ENCODE measurements around the gene GPR61. TPM values are rescaled to one million over a fixed set of nuclear protein-coding genes. Genes with fewer than 3 reads are reported as not detected.
A peak's percentile ranks its signal among the peaks of the same experiment; 100 is the strongest.

Gene GPR61
- total RNA-seq, 2 experiments from 2014 or later = 0.34 TPM; not detected in 1

DNA sequence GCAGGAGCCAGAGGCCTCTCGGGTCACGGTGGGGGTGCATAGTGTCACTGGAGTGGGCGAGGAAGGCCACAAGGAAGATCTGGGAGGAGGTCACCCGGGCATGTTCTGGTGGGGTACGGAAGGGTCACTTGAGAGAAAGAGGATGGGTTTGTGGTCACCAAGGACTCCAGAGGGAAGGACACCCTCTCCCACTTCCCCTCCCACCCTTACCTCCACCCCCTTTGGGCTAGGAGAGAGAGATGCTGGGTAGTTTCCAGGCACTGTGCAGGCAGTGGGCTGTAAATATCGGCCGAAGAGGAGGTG is 30.8 kb upstream of the GPR61 start:
- POLR2A ChIA-PET = interaction anchor here (0.9 to 1.6 kb wide), 2 partner anchors 11 to 12 kb away, joined by 3 to 5 read pairs; no protein-coding TSS in a partner anchor
- CTCF ChIA-PET = interaction anchor here (0.6 to 26.9 kb wide), 6 partner anchors 2 to 263 kb away, joined by 3 to 864 read pairs (median 179); partner anchors contain the start of genes AMIGO1, CYB561D1 and GPR61
- H3K27me3 Mint-ChIP-seq = no peaks in the 10 kb centered on the region
- H3K4me1 Mint-ChIP-seq = peaks cover 64% of the 10 kb centered on the region
- H3K9me3 Mint-ChIP-seq (ENCODE audit: low read depth) = no peaks in the 10 kb centered on the region
- DNase-seq = no peak
- peak overlapping the region; percentile 77 for H3K4me3 Mint-ChIP-seq
- peaks cover 14% of the 10 kb centered on the region for H3K36me3 Mint-ChIP-seq (ENCODE audit: low read depth)
- intact Hi-C loops (cut with DNase I, micrococcal nuclease) = loop anchor here in 1 of 2 experiments (1.0 to 5.0 kb wide), 3 partner anchors 15 to 547 kb away; partner anchors contain the start of genes ATXN7L2, CLCC1 and CYB561D1
- peak overlapping the region; percentile 59 for H3K27ac Mint-ChIP-seq
- ATAC-seq = no peak

DNA sequence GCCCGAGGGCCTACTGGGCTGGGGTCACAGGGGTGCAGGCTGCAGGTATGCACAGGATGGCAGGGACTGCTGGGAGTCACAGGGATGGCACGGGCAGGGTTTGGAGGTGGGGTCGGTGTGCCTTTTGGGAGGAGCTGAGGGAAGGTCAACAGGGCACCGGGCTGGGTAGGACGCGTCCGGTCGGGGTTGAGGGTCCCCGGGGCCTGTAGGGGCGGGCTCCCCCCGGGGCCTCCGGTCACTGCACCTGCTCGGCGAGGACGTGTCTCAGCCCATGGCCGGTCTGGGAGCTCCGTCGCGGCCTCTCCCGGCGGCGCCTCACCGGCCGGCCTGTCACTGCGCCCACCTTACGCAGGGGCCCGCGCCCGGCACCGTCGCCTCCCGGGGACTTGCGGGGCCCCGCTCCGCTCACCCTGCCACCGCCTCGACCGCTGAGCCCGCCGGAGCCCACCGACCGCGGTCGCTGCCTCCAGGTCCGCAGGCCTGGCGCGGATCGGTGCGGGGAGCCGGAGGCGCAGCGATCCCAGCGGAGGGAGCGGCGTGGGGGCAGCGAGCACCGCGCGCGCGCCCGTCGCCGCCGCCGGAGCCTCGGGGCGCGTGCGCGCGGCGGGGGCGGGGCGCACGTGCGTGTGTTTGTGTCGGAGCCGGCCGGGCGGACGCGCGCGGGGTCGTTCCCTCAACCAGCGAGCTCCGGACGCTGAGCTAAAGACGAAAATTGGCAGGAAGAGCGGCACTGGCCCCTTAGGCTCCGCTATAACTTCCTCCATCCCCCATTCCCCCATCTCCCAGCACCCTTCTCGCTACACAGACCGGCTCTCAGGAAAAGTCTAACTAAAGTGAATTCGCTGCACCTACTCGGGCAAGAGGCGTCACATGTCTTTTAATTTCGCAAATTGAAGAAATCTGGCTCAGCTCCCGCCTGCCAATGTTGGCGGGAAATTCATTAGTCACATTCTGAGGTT is 30.2 kb upstream of the GPR61 start, which contains the start of gene AMIGO1:
AMIGO1 (minus strand) TSS at position 552 of the 959 bp plus-strand sequence. CDS start 815 bp downstream, outside the sequence.
- H3K4me3 Mint-ChIP-seq = peak within 1 kb of the TSS; percentile 77
- H3K36me3 Mint-ChIP-seq (ENCODE audit: low read depth) = peaks cover 14% of the 10 kb centered on the region
- ChIA-PET CTCF (interaction anchor here (0.6 to 26.9 kb wide), 9 partner anchors 10 to 475 kb away, joined by 3 to 864 read pairs (median 3); partner anchors contain the start of genes AHCYL1, ATXN7L2, CYB561D1 and GPR61), POLR2A (interaction anchor here (0.8 to 1.6 kb wide), 3 partner anchors 11 to 111 kb away, joined by 3 to 5 read pairs (median 3); no protein-coding TSS in a partner anchor)
- peak; percentile 56 for ATAC-seq
- intact Hi-C loops (cut with DNase I, micrococcal nuclease) = loop anchor here in 1 of 2 experiments (1.0 to 5.0 kb wide), 3 partner anchors 15 to 547 kb away; partner anchors contain the start of genes ATXN7L2, CLCC1 and CYB561D1
- no peaks in the 10 kb centered on the region for H3K27me3 Mint-ChIP-seq
- peaks cover 59% of the 10 kb centered on the region for H3K4me1 Mint-ChIP-seq
- H3K27ac Mint-ChIP-seq = peak within 1 kb of the TSS; percentile 76
- DNase-seq = peak; percentile 73
- H3K9me3 Mint-ChIP-seq (ENCODE audit: low read depth) = no peaks in the 10 kb centered on the region

DNA sequence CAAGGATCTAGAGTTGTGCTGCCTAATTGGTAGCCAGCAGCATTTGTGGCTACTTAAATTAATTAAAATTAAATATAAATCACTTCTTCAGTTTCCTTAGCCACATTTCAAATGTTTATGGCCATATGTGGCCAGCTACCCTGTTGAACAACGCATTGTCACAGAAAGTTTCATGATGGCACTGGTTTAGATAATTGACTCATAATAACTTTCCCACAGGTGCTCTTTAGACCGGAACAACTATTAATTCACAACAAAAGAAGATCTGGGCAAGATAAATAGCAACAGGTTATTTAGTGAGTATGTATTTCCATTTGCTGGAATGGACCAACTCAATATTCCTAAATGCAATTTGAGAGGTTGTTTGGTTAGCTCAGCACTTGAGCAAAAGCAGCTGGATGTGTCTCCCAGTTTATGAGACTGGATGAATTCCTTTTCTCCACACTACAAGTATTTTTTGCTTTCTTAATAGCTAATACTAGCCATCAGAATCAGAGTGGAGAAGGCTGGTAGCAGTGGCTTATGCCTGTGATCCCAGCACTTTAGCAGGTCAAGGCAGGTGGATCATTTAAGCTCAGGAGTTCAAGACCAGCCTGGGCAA is 26.5 kb upstream of the GPR61 start:
- POLR2A ChIA-PET = no interaction called here
- no peak overlapping the region for H3K4me3 Mint-ChIP-seq
- DNase-seq (no peak), ATAC-seq (no peak)
- H3K36me3 Mint-ChIP-seq (ENCODE audit: low read depth) = peaks cover 5% of the 10 kb centered on the region
- no peaks in the 10 kb centered on the region for H3K9me3 Mint-ChIP-seq (ENCODE audit: low read depth)
- no peaks in the 10 kb centered on the region for H3K27me3 Mint-ChIP-seq
- CTCF ChIA-PET = interaction anchor here (0.8 to 26.9 kb wide), 4 partner anchors 14 to 413 kb away, joined by 3 to 864 read pairs (median 178); partner anchors contain the start of genes CYB561D1 and GPR61
- peaks cover 29% of the 10 kb centered on the region for H3K4me1 Mint-ChIP-seq
- no peak overlapping the region for H3K27ac Mint-ChIP-seq
- intact Hi-C loops (cut with DNase I, micrococcal nuclease) = no loop called here

DNA sequence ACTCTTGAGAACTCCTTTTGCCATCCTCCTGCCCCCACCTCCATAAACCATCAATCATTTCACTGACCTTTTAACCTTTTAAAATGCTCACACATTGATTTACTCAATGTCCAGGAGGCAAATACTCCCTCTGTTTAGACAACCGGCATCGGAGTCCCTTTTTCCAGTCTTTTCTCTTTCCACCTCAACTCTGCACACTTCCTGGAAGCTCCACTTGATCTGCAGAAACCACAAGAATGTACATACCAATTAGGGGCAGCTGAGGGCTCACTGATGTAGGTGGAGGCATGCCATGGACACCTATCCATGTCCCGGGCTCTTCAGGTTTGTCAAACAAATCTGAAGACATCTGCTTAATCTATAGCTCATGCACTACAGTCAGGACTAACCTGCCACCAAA is 24.8 kb upstream of the GPR61 start:
- ChIA-PET POLR2A (no interaction called here), CTCF (interaction anchor here (0.5 to 21.0 kb wide), 7 partner anchors 10 to 71 kb away, joined by 3 to 354 read pairs (median 5); partner anchors contain the start of genes ATXN7L2 and CYB561D1)
- DNase-seq (no peak), ATAC-seq (no peak)
- Mint-ChIP-seq H3K9me3 (ENCODE audit: low read depth) (no peaks in the 10 kb centered on the region), H3K4me1 (peaks cover 17% of the 10 kb centered on the region), H3K36me3 (ENCODE audit: low read depth) (no peaks in the 10 kb centered on the region), H3K27ac (no peak overlapping the region), H3K27me3 (no peaks in the 10 kb centered on the region), H3K4me3 (no peak overlapping the region)
- intact Hi-C loops (cut with DNase I, micrococcal nuclease) = no loop called here

DNA sequence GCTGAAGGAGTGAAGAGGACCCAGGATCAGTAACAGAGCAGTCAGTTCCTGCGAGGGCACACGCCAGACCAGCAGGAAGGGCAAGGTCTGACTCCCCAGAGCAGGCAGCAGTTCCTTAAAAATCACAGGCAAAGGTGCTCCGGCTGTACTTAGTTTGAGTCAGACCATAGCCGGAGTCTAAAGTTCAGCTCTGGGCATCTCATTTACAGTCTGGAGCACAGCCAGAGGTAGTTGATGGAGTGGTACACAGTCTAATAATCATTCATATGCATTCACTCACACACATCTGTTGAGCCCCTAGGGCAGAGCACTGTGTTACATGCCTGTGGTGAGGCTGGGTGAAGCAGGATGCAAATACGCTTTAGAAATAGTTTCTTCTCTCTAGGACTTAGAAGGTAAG is 22.8 kb upstream of the GPR61 start:
- Mint-ChIP-seq H3K9me3 (ENCODE audit: low read depth) (no peaks in the 10 kb centered on the region), H3K27me3 (no peaks in the 10 kb centered on the region), H3K36me3 (ENCODE audit: low read depth) (no peaks in the 10 kb centered on the region), H3K4me1 (no peaks in the 10 kb centered on the region), H3K4me3 (no peak overlapping the region), H3K27ac (no peak overlapping the region)
- intact Hi-C loops (cut with DNase I, micrococcal nuclease) = no loop called here
- ChIA-PET POLR2A (interaction anchor here (0.6 kb wide), 2 partner anchors 14 to 243 kb away, joined by 3 read pairs; no protein-coding TSS in a partner anchor), CTCF (interaction anchor here (1.0 to 21.0 kb wide), 3 partner anchors 9 to 18 kb away, joined by 3 to 354 read pairs (median 29); partner anchors contain the start of gene CYB561D1)
- DNase-seq = no peak
- no peak for ATAC-seq

DNA sequence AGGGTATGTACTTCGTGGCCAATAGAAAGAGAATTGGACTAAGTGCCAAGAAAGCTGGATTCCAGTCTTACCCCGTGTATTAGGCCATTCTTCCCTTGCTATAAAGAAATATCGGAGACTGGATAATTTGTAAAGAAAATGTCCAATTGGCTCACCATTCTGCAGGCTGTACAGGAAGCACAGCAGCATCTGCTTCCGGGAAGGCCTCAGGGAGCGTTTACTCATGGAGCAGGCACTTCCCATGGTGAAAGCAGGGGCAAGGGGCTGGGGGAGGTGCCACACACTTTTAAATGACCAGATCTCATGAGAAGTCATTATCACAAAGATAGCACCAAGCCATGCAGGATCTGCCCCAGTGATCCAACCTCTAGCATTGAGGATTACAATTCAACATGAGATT is 22.3 kb upstream of the GPR61 start:
- ChIA-PET CTCF (interaction anchor here (0.8 to 21.0 kb wide), 3 partner anchors 13 to 18 kb away, joined by 3 to 354 read pairs (median 24); partner anchors contain the start of gene CYB561D1), POLR2A (no interaction called here)
- Mint-ChIP-seq H3K27me3 (no peaks in the 10 kb centered on the region), H3K4me1 (no peaks in the 10 kb centered on the region), H3K36me3 (ENCODE audit: low read depth) (no peaks in the 10 kb centered on the region), H3K4me3 (no peak overlapping the region), H3K27ac (no peak overlapping the region), H3K9me3 (ENCODE audit: low read depth) (no peaks in the 10 kb centered on the region)
- no peak for ATAC-seq
- intact Hi-C loops (cut with DNase I, micrococcal nuclease) = no loop called here
- no peak for DNase-seq

DNA sequence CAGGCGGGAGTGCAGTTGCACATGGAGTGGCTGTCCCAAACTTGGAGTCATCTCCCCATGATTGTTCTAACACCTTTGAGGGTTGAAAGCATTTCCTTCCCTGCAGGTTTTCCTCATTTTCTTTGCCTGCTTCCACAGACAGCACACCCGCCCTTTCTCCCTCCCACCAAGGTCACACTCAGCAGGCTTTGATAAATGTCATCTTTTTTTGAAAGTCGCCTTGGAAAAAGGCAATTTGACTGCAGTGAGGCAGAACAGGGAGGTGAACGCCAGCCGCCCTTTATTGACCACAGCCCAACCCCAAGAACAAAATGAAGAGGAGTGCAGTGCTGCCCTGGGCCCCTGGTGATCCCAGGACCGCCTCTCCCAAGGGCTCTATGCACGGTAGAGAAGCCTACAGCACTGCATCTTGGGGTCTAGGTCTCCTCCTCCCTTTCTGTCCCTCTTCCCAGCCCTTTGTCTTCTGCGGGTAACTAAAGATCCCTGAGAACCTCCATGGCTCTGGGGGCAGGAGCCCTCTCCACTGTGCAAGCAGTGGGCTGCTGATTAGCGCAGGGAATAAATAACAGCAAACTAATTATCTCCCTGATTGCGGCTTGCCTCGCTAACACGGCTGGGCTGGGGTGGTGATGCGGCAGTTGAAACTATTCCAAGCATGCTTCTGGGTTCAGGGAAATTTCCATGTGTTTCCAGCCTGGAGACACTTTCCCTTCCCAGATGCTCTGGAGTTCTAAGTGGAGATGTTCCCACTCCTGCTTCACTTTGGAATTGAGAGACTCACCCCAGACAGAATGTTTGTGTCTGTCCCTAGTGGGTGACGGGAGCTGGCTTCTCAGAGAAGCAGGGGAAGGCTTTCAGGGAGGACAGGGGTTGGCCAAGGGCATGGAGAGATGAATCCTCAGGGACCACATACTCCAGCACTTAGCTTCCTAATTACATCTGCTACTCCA is 18.4 kb upstream of the GPR61 start:
- intact Hi-C loops (cut with DNase I, micrococcal nuclease) = no loop called here
- DNase-seq (no peak), ATAC-seq (no peak)
- H3K27ac Mint-ChIP-seq = no peak overlapping the region
- ChIA-PET POLR2A (no interaction called here), CTCF (interaction anchor here (0.5 to 21.9 kb wide), 6 partner anchors 9 to 61 kb away, joined by 3 to 864 read pairs (median 6); partner anchors contain the start of genes AMIGO1 and CYB561D1)
- no peaks in the 10 kb centered on the region for H3K27me3 Mint-ChIP-seq
- no peaks in the 10 kb centered on the region for H3K9me3 Mint-ChIP-seq (ENCODE audit: low read depth)
- H3K4me3 Mint-ChIP-seq = no peak overlapping the region
- no peaks in the 10 kb centered on the region for H3K4me1 Mint-ChIP-seq
- H3K36me3 Mint-ChIP-seq (ENCODE audit: low read depth) = no peaks in the 10 kb centered on the region

DNA sequence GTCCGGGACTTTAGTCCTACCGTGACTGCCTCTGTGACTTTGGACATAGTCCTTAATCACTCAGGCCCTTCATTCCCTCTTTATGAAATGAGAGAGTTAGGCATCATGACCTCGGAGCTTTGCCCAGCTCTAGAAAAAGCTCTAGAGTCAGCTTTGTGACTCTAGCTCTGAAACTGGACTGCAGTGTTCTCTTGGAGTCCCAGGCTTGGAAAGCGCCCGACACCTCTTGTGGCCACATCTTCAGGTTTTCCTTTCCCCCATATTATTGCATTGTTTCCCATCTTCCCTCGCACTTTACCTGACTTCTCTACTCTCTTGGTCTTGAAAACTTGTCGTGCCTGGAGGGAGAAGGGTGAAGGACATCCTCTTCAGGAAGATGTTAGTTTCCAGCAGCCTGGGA is 17.6 kb upstream of the GPR61 start:
- DNase-seq (no peak), ATAC-seq (no peak)
- Mint-ChIP-seq H3K9me3 (ENCODE audit: low read depth) (no peaks in the 10 kb centered on the region), H3K4me1 (no peaks in the 10 kb centered on the region), H3K4me3 (no peak overlapping the region), H3K36me3 (ENCODE audit: low read depth) (no peaks in the 10 kb centered on the region), H3K27ac (no peak overlapping the region), H3K27me3 (no peaks in the 10 kb centered on the region)
- POLR2A ChIA-PET = no interaction called here
- CTCF ChIA-PET = interaction anchor here (0.9 to 21.9 kb wide), 3 partner anchors 8 to 21 kb away, joined by 4 to 864 read pairs (median 7); partner anchors contain the start of genes AMIGO1 and CYB561D1
- intact Hi-C loops (cut with DNase I, micrococcal nuclease) = no loop called here

DNA sequence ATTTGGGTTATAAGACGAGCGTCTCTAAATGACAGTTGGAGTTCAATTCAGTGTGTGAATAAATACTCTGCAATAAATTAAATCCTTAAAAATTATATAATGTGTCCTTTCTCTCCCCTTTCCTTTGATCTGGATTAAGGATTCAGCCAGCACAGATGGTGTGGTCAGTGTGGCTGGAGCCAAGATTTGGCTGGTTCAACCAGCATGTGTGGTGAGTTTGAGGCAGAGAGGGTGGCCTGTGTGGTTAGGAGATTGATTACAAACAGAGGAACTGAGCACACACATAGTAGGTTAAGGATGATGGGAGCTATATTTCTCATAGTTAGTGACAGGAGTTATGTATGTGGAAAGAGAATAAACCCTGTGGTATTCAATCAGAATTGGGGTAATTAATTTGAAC is 16.0 kb upstream of the GPR61 start:
- no peaks in the 10 kb centered on the region for H3K4me1 Mint-ChIP-seq
- H3K36me3 Mint-ChIP-seq (ENCODE audit: low read depth) = no peaks in the 10 kb centered on the region
- H3K4me3 Mint-ChIP-seq = no peak overlapping the region
- intact Hi-C loops (cut with DNase I, micrococcal nuclease) = no loop called here
- H3K27ac Mint-ChIP-seq = no peak overlapping the region
- ChIA-PET CTCF (interaction anchor here (1.1 to 21.9 kb wide), 3 partner anchors 9 to 124 kb away, joined by 3 to 864 read pairs (median 12); partner anchors contain the start of genes AMIGO1 and CYB561D1), POLR2A (no interaction called here)
- no peaks in the 10 kb centered on the region for H3K9me3 Mint-ChIP-seq (ENCODE audit: low read depth)
- ATAC-seq (no peak), DNase-seq (no peak)
- H3K27me3 Mint-ChIP-seq = no peaks in the 10 kb centered on the region

DNA sequence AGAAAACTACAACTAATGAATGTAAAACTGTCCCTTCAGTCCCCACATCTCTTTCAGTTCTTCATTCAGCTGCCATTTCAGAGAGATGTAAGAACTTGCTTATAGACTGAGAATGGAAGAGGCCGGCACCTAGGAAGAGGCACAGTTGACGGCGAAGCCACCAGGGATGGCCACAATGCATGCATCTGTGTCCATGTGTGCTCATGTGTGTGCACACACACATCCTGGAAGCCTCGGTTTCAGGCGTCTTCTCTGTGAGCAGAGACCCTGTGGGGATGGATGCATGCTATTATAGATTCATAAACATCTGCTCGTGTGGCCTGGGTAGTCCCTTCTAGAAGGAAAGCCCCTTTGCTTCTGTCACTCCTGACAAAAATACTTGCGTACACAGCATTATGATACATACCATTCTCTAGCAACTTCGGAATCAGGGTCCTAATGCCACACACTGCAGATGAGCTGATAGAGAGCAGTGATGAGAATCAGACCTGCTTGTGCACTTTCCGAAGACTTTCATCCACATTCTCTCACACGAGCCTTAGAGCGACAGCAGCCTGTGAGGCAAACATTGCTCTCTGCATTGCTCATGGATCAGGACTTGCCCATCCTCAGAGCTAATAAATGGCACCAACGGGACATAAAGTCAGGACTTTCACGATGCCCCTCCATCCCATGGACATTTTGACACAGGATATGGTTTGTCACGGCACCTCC is 12.4 kb upstream of the GPR61 start:
- Mint-ChIP-seq H3K27ac (no peak overlapping the region), H3K9me3 (ENCODE audit: low read depth) (no peaks in the 10 kb centered on the region), H3K36me3 (ENCODE audit: low read depth) (no peaks in the 10 kb centered on the region), H3K4me1 (peaks cover 16% of the 10 kb centered on the region), H3K27me3 (no peaks in the 10 kb centered on the region), H3K4me3 (no peak overlapping the region)
- CTCF ChIA-PET = interaction anchor here (0.6 to 21.9 kb wide), 3 partner anchors 12 to 26 kb away, joined by 3 to 864 read pairs (median 4); partner anchors contain the start of genes AMIGO1 and CYB561D1
- no peak for ATAC-seq
- POLR2A ChIA-PET = no interaction called here
- DNase-seq = no peak
- intact Hi-C loops (cut with DNase I, micrococcal nuclease) = no loop called here
